Esophagus squamous epithelium (tissue), 5 donors: Measurements from ENCODE around the gene ZMYND8. TPM values are rescaled to one million over a fixed set of nuclear protein-coding genes. Genes with fewer than 3 reads are reported as not detected.

ENCODE experiments used
- DNase-seq: peaks from one replicate; lab custom pipeline; 2025; lab: John Stamatoyannopoulos, UW
- H3K27ac ChIP-seq, 4 donors: fragments of 200-600 bp; sonication (generic); one replicate each; pipeline ENCODE4 v1.5.1; 2016 to 2019; ENCODE audit warnings: mild to moderate bottlenecking in 1 of 4
- H3K27me3 ChIP-seq, 4 donors: fragments of 200-600 bp; sonication (generic); 1 replicate in 3 of 4; 2 replicates in 1 of 4; pipeline versions ENCODE4 v1.5.1 to v1.6.0; 2017 to 2021; ENCODE audit warnings: antibody characterized with exemption in 1 of 4
- H3K36me3 ChIP-seq, 3 donors: fragments of 200-600 bp; sonication (generic); one replicate each; pipeline ENCODE4 v1.5.1; 2016 to 2019
- H3K4me1 ChIP-seq, 3 donors: fragments of 200-600 bp; sonication (generic); one replicate each; pipeline ENCODE4 v1.5.1; 2017 to 2019
- H3K4me3 ChIP-seq, 4 donors: fragments of 200-600 bp; sonication (generic); 1 replicate in 3 of 4; 2 replicates in 1 of 4; pipeline ENCODE4 v1.5.1; 2016 to 2019; ENCODE audit warnings: mild to moderate bottlenecking in 2 of 4, moderate library complexity in 1 of 4
- H3K9me3 ChIP-seq, 3 donors: fragments of 200-600 bp; sonication (generic); one replicate each; pipeline ENCODE4 v1.5.1; 2016 to 2019
- CTCF ChIP-seq, 6 experiments: fragments of 450-650 bp in 4 of 6; fragments of 200-600 bp in 2 of 6; sonication (generic) in 2 of 6; IDR thresholded peaks; one replicate each; pipeline ENCODE4 v1.5.1; 2016 to 2019; ENCODE audit warnings: antibody characterized with exemption in 6 of 6, mild to moderate bottlenecking in 4 of 6, moderate library complexity in 4 of 6
- POLR2A ChIP-seq, 4 donors: fragments of 450-650 bp; IDR thresholded peaks; one replicate each; pipeline ENCODE4 v1.6.1; 2017; ENCODE audit warnings: antibody characterized with exemption in 4 of 4, mild to moderate bottlenecking in 4 of 4, moderate library complexity in 3 of 4
- WGBS, 2 donors: methylation state at CpG; one replicate each; pipeline ENCODE4 v1.1.5; 2018; 5-methylcytosine and 5-hydroxymethylcytosine counted together
- intact Hi-C: fragments of 100-400 bp; cut with DNase I; formaldehyde crosslinking; loops from one replicate; pipeline ENCODE4 v1.15.0; 2022
- total RNA-seq, 4 donors: library from RNA; depleted of rRNA; stranded (reverse); fragments of >200 nt; gene quantifications; one replicate each; pipeline ENCODE4 v1.1.0, GENCODE V29; 2016
- donor health status: DM: yes; HTN: yes; CAD: no.

ZMYND8 gene
- total RNA-seq, 4 donors from 2014 or later: 21.5 to 26.3 (median 24.3) TPM

- Histone ChIP-seq H3K36me3 (peaks cover 0 to 99% (median 6%) of the 10 kb centered on the region in 3 donors), H3K4me1 (peaks cover 0 to 27% (median 11%) of the 10 kb centered on the region in 3 donors), H3K4me3 (no peak overlapping the region), H3K27me3 (no peaks in the 10 kb centered on the region), H3K9me3 (no peaks in the 10 kb centered on the region), H3K27ac (peak overlapping the region in 2 of 4 donors; percentile 6 to 9)
- WGBS, 2 donors: 86 to 88% methylated on average over 7 of the region's 7 CpGs
- TF ChIP-seq POLR2A (IDR thresholded peaks at IDR 0.05) (no peak), CTCF (IDR thresholded peaks at IDR 0.05) (no peak)
- no peak for DNase-seq
- intact Hi-C loops: no loop called here
Observed at GRCh38 chr20:47306755-47307370, 49.6 kb downstream of the ZMYND8 start.

- Histone ChIP-seq H3K27me3 (no peaks in the 10 kb centered on the region), H3K27ac (no peak overlapping the region), H3K4me1 (peaks cover 0 to 27% (median 11%) of the 10 kb centered on the region in 3 donors), H3K36me3 (peaks cover 0 to 99% (median 6%) of the 10 kb centered on the region in 3 donors), H3K9me3 (no peaks in the 10 kb centered on the region), H3K4me3 (no peak overlapping the region)
- intact Hi-C loops: no loop called here
- TF ChIP-seq POLR2A (IDR thresholded peaks at IDR 0.05) (no peak), CTCF (IDR thresholded peaks at IDR 0.05) (no peak)
- no peak for DNase-seq
- WGBS, 2 donors: 90 to 97% methylated on average over 8 of the region's 8 CpGs
Observed at GRCh38 chr20:47306095-47306494, 50.4 kb downstream of the ZMYND8 start.

GRCh38 chr20:47305667-47306066 is 50.8 kb downstream of the ZMYND8 start:
- Histone ChIP-seq H3K27ac (no peak overlapping the region), H3K9me3 (no peaks in the 10 kb centered on the region), H3K4me1 (peaks cover 0 to 27% (median 11%) of the 10 kb centered on the region in 3 donors), H3K36me3 (peaks cover 0 to 98% (median 6%) of the 10 kb centered on the region in 3 donors), H3K27me3 (no peaks in the 10 kb centered on the region), H3K4me3 (no peak overlapping the region)
- intact Hi-C loops: no loop called here
- TF ChIP-seq CTCF (IDR thresholded peaks at IDR 0.05): no peak
- no peak for TF ChIP-seq POLR2A (IDR thresholded peaks at IDR 0.05)
- no peak for DNase-seq
- 71 to 74% methylated on average over 4 of the region's 4 CpGs for WGBS, 2 donors

DNA sequence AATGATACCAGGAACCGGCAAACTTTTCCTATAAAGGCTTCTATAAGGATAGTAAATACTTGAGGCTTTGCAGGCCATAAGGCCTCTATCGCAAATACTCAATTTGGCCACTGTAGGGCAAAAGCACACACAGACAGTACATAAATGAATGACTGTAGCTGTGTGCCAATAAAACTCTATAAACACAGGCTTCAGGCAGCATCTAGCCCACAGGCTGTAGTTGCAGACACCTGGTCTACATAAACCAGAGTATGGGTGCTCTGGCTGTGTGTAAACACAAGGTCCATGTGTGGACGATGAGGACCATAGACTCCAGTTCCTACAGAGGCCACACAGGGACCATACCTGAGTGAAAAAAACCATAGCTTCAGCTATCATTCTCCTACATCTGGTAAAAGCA is 52.2 kb downstream of the ZMYND8 start:
- peaks cover 0 to 27% (median 11%) of the 10 kb centered on the region in 3 donors for H3K4me1 ChIP-seq
- no peaks in the 10 kb centered on the region for H3K27me3 ChIP-seq
- H3K27ac ChIP-seq: peak overlapping the region; percentile 44 to 62 (median 48)
- H3K4me3 ChIP-seq: no peak overlapping the region
- WGBS, 2 donors: 71 to 73% methylated on average over 2 to 3 of the region's 3 CpGs
- peaks cover 0 to 98% (median 6%) of the 10 kb centered on the region in 3 donors for H3K36me3 ChIP-seq
- DNase-seq: no peak
- no peaks in the 10 kb centered on the region for H3K9me3 ChIP-seq
- TF ChIP-seq POLR2A (IDR thresholded peaks at IDR 0.05) (no peak), CTCF (IDR thresholded peaks at IDR 0.05) (peak in 2 of 6 experiments; percentile 14 to 21)
- intact Hi-C loops: no loop called here

DNA sequence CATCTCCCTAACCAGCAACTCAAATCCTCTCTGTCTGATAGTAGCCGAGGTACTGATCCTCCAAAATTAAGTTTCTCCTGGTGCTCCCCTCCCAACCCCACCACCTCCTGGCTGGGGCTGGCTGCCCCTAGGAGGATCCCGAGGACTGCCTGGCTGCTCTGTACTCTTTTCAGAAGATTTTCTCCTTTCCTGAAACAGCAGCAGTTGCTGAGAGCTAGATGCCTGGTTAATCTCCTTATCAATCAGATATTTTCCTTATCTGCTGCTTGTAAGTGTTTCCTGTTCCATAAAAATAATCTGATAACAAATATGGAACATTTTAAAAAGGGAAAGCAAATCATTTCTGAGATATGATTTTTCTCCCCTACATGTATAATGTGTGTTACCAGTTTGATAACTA is 52.8 kb downstream of the ZMYND8 start:
- H3K4me1 ChIP-seq: peaks cover 0 to 27% (median 11%) of the 10 kb centered on the region in 3 donors
- no peak for DNase-seq
- H3K27ac ChIP-seq: peak overlapping the region in 3 of 4 donors; percentile 44 to 62 (median 49)
- WGBS, 2 donors: 61 to 73% methylated on average over 2 of the region's 2 CpGs
- peaks cover 0 to 97% (median 6%) of the 10 kb centered on the region in 3 donors for H3K36me3 ChIP-seq
- no peak for TF ChIP-seq CTCF (IDR thresholded peaks at IDR 0.05)
- no peak for TF ChIP-seq POLR2A (IDR thresholded peaks at IDR 0.05)
- H3K4me3 ChIP-seq: no peak overlapping the region
- H3K9me3 ChIP-seq: no peaks in the 10 kb centered on the region
- no peaks in the 10 kb centered on the region for H3K27me3 ChIP-seq
- intact Hi-C loops: no loop called here
